T-helper 1 cell treated with Interleukin-12 subunit alpha and Interleukin-12 subunit beta and Interleukin-4 antibody, amounts not matched to agents 30 ng/mL and 1 ng/mL, for 36 hours (primary cell): ENCODE data around the gene HMG20B. TPM values are rescaled to one million over a fixed set of nuclear protein-coding genes. Genes with fewer than 3 reads are reported as not detected.

Source experiments
- intact Hi-C: fragments of 100-400 bp; cut with micrococcal nuclease; formaldehyde crosslinking; loops from one replicate; pipeline ENCODE4 v1.15.1; 2024
- total RNA-seq: library from RNA; stranded (reverse); gene quantifications from 2 replicates; pipeline ENCODE4 v1.2.3, GENCODE V29; 2022

HMG20B gene
- total RNA-seq, 1 donor from 2014 or later: 44.3 TPM

DNA sequence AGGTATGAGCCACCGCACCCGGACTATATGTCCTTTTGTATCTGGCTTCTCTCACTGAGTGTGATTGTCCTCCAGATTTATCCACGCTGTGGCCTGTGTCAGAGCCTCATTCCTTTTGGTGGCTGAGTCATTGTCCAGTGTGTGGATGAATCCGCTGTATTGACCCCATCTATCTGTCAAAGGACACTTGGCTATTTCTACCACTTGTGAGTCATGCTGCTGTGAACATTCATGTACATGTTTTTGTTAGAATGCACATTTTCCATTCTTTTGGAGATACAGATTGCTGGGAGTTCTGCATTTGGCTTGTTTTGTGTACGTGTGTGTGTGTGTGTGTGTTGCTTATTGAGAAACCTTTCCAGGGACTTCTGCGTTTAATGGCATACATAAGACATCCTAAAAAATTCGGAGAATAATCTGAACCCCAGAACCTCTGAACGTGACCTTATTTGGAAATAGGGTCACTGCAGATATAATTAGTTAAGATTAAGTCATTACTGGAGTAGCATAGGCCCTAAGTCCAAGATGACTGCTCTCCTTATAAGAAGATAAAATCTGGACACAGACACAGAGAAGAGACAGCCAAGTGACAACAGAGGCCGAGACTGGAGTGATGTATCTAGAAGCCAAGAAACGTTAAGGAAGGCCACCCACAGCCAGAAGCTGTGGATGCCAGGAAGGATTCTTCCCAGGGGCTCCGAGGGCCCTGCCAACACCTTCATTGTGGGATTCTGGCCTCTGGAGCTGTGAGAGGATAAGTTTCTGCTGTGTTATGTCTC lies 7.6 kb downstream of the HMG20B start:
- intact Hi-C loops: loop anchor here (5.0 kb wide), 1 partner anchor 33 kb away; no protein-coding TSS in a partner anchor

DNA sequence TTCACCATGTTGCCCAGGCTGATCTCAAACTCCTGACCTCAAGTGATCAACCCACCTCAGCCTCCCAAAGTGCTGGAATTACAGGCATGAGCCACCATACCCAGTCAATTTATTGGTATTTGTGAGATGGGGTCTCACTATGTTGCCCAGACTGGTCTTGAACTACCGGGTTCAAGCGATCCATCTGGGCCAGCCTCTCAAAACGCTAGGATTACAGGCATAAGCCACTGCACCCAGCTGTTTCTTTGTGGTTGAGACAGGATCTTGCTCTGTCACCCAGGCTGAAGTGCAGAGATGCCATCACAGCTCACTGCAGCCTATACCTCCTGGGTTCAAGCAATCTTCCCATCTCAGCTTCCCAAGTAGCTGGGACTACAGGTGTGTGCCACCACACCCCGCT lies 9.0 kb downstream of the HMG20B start:
- intact Hi-C loops: loop anchor here (5.0 kb wide), 1 partner anchor 34 kb away; no protein-coding TSS in a partner anchor

DNA sequence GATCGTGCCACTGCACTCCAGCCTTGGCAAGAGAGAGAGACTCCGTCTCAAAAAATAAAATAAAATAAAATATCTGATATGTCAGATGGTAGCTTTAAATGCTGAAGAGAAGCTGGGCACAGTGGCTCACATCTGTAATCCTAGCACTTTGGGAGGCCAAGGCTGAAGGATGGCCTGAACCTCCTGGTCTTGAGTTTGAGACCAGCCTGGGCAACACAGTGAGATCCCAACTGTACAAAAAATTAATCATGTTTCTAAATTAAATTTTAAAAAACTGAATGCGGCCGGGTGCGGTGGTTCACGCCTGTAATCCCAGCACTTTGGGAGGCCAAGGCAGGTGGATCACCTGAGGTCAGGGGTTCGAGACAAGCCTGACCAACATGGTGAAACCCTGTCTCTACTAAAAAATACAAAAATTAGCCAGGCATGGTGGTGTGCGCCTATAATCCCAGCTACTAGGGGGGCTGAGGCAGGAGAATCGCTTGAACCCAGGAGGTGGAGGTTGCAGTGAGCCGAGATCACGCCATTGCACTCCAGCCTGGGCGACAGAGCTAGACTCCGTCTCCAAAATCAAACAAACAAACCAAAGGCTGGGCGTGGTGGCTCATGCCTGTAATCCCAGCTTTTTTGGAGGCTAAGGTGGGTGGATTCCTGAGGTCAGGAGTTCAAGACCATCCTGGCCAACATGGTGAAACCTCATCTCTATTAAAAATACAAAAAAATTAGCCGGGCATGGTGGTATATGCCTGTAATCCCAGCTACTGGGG lies 11.5 kb downstream of the HMG20B start:
- intact Hi-C loops: loop anchor here (5.0 kb wide), 1 partner anchor 37 kb away; no protein-coding TSS in a partner anchor

DNA sequence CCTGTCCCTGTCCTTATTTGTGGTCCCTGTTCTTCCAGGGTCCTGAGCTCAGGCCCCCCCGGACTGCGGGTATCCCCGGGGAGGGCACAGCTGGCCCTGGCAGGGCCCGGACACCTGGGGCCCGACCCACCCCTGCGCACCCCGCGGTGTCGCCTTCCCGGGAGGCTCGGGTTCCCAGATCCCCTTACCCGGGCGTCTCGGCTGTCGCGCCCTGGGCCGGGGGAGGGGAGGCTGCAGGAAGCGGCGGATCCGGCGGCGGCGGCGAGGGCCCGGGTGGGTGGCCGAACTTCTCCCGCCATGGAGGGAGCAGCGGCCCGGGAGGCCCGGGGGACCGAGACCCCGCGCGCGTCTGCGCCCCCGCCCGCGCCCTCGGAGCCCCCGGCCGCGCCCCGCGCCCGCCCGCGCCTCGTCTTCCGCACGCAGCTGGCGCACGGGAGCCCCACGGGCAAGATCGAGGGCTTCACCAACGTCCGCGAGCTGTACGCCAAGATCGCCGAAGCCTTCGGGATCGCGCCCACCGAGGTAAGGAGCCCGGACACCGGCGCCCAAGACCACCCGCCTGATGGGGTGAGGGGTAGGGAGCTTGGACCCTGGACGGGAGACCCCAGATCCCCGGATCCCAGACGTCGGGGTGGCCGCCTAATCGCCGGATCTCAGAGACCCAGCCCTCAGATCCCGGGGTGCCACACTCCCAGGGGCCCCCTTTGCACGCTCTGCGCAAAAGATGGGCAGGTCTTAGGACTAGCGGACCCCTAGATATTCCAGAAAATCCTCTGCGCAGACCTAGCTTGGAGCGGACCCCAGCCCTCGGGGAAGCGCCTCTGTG lies 12.8 kb downstream of the HMG20B start, which contains the start of gene GIPC3:
TSS of gene GIPC3 (plus strand) at position 178 of the 826 bp plus-strand sequence. CDS start at position 298, 120 bp downstream.
- intact Hi-C loops: loop anchor here (1.0 kb wide), 1 partner anchor 121 kb away; no protein-coding TSS in a partner anchor

DNA sequence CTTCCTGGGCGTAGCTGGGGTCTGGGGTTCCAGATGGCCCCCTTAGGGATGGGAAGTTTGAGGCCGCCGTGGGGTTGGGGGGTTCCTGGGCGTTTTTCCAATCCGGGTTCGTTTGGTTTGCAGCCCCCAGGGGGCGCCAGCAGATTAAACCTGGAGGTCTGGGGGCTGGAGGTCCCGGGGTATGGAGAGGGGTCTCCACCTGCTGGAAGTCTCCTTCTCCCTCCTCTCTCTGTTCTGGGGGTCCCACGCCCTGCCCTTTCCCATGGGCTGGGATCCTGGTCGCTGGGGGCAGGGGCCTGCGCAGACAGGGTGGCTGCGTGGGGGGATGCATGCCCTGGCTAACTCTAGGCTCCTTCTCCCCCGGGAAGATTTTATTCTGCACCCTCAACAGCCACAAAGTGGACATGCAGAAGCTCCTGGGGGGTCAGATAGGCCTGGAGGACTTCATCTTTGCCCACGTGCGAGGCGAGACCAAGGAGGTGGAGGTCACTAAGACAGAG lies 13.4 kb downstream of the HMG20B start:
- intact Hi-C loops: loop anchor here (1.0 kb wide), 1 partner anchor 120 kb away; no protein-coding TSS in a partner anchor

DNA sequence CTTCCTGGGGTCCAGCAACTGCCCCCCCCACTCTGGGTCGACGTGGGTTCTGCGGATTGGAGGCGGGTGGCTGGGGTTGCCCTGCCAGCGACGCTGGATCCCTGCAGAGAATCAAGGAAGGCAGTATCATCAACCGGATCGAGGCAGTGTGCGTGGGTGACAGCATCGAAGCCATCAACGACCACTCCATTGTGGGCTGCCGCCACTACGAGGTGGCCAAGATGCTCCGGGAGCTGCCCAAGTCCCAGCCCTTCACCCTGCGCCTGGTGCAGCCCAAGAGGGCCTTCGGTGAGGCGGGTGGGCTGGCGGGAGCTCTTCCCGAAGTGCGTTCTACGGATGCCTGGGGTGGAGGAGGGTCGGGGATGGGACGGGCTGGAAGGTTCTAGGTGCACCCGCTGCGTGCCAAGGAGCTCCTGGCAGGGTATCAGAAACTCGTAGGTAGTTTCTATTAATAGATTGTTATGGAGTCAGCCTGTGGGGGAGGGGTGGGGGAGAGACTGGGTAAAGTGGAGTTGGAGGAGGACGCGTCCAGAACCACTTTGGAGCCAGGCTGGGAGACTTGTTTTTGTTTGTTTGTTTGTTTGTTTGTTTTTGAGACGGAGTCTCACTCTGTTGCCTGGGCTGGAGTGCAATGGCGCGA lies 14.1 kb downstream of the HMG20B start:
- intact Hi-C loops: loop anchor here (1.0 kb wide), 1 partner anchor 119 kb away; no protein-coding TSS in a partner anchor

DNA sequence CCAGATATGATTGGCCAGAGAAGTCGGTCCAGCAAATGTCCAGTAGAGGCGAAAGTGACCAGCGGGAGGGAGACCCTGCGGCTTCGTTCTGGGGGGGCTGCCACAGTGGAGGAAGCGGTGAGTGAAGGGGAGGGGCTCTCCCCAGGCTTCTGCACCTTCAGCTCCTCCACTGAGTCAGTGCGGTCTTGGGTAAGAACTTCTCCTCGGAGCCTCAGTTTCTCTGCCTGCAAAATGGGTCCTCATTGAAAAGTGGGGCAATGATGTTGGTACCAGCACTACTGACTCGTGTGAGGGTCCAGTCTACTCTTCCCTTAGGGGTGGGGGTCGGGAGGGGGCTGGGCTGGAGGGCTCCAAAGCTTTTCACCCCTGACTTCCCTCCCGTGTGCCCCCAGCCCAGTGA lies 16.7 kb downstream of the HMG20B start:
- intact Hi-C loops: no loop called here

DNA sequence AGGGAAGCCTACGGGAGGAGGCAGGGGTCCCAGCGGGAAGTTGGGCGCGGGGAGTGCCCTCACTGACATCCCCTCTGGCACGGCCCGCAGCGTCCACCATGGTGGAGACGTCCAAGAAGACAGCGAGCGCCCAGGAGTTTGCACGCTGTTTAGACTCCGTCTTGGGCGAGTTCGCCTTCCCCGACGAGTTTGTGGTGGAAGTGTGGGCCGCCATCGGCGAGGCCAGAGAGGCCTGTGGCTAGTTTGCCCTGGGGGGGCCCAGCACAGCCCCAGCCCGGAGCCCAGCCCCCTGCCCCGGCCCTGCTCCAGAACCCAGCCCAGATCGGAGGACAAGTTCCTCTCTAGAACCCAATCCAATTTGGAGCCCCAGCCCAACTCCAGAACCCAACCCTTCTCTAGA lies 17.2 kb downstream of the HMG20B start:
- intact Hi-C loops: no loop called here

DNA sequence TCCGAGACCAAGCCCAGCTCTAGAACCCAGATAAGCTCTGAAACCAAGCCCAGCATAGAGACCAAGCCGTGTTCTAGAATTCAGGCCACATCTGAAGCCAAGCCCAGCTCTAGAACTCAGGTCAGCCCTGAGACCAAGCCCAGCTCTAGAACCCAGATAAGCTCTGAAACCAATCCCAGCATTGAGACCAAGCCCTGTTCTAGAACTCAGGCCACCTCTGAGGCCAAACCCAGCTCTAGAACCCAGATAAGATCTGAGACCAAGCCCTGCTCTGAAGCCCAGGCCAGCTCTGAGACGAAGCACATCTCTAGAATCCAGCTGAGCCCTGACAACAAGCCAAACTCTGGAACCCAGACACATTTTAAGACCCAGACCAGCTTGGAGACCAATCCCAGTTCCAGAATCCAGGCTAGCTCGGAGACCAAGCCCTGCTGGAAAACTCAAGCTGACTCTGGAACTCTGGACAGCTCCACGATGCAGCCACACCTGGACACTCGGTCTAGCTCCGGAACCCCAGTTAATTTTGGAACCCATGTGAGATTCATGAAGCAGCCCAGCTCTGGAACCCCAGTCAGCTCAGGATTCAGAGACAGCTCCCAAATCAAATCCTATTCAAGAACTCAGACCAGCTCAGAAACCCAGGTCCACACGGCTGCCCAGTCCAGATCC lies 18.4 kb downstream of the HMG20B start:
- intact Hi-C loops: no loop called here

DNA sequence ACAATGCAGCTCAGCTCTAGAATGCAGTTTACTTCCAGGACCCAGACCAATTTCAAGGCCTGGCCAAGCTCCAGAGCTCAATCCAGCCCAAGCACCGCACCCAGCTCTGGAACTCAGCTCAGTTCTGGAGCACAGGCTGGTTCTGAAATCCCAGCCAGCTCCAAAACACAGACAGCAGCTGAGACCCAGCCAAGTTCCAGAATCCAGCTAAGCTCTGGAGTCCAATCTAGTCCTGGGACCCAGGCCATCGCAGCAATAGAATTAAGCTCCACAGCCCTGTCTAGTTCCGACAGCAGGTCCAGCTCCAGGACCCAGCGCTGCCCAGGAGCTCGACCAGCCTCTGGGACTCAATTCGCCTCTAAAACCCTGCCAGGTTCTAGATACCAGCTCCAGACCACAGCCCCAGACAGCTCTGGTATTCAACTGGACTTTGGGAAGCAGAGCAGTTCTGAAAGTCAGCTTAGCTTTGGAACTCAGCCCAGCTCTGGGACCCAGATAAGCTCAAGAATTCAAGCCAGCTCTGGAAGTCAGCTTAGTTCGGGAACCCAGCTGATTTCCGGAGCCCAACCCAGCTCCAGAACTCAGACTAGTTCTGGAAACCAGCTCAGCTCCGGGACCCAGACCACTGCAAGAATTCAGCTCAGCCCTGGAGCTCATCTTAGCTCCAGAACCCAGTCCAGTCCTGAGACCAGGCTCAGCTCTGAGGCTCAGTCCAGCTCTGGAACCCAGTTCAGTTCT lies 19.3 kb downstream of the HMG20B start:
- intact Hi-C loops: no loop called here

DNA sequence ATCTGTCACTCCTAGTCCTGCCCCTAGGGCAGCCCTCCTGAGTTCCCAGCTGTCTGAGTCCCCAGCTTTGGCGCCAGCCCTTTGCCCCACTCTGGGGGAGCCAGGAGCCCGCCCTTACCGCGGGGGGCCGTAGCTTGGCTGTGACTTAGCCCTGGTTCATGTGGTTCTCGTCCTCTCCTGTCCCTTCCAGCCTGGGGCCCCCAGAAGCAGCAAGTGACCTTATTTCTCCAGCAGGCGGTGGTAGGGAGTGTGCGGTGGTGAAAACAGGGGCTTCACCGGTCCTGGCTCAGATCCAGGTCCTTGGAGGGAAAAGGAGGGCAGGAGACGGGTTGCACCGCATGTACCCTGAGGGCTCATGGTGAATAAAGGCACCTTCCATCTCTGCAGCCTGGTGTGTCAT lies 20.4 kb downstream of the HMG20B start:
- intact Hi-C loops: no loop called here

DNA sequence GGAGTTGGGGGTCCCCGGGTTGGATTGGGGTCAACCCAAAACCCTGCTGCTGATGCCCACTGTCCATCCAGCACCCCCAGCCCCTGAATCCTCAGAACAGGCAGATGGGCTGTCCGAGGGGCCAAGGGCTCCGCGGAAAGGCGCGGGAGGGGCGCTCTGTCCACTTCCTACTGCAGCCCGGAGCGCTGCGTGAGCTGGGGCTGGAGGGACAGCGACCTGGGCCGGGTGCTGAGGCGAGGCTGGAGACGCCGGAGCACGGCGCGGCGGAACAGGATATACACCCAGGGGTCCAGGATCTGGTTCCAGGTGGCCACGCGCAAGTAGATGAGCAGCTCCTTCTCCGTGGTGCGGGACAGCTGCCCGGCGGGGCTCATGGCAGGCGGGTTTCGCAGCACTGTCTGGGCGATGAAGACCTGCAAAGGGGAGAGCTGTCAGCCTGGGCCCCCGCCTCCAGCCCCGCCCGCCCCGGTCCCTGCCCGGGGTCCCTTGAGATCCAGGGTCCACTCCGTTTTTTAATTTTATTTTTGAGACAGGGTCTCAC lies 22.8 kb downstream of the HMG20B start:
- intact Hi-C loops: no loop called here

DNA sequence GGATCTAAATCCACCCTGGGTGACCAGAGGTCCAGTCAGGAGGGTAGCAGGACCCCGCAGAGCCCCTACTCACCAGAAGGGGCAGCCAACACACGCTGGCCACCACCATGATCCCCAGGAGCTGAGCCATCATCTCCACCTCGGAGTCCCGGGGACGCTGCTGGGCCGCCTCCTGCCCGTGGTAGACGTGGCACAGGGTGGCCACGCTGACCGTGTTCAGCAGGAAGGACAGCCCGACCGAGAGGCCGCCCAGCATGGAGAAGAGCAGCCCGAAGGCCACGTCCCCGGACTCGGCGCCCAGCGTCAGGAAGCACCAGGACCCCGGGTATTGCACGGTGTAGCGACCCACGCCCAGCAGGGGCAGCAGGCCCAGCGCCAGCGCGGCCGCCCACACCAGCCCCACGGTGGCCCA lies 27.0 kb downstream of the HMG20B start:
- intact Hi-C loops: no loop called here

DNA sequence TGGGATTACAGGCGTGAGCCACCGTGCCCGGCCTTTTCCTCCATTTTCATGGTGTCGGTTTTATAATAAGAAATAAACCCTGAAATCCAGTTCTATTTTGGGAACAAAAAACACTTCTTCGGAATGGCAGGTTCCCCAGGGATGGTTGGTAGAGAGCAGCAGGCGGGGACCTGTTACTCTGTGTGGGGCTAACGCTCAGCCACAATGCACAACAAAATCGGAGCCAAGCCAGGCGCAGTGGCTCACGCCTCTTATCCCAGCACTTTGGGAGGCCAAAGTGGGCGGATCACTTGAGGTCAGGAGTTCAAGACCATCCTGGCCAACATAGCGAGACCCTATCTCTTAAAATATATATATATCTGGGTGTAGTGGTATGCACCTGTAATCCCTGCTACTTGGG lies 28.3 kb downstream of the HMG20B start:
- intact Hi-C loops: no loop called here

DNA sequence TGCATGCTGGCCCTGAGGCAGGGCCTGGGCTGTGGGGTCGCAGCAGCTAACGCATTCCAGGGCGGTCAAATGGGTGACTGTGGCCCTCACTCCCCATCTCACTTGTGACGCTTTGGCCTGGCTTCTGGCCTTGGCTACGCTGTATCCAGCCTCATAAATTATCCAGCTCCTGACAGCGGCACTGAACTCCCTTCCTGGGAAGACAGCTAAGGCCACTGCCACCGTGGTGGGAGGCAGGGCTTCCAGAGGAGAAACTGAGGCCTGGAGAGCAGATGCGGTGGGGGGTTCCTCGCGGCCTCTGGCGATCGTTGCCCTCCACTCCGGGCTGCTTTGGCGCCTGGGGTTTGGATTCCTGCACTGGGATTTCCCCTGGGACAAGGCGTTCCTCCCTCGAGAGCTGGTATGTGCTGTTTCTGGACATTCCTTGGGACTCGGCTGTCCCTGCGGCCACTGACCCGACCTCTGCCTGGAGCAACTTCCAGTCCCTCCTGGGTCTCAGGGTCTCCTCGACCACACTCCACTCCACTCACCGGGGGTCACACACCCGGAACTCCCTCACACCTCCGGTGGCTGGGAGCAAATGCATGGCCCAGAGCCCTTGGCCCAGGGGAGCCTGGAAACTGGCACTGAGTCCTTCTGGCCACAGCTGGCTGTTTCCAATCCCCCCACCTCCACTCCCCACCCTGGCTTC lies 30.5 kb downstream of the HMG20B start:
- intact Hi-C loops: no loop called here

DNA sequence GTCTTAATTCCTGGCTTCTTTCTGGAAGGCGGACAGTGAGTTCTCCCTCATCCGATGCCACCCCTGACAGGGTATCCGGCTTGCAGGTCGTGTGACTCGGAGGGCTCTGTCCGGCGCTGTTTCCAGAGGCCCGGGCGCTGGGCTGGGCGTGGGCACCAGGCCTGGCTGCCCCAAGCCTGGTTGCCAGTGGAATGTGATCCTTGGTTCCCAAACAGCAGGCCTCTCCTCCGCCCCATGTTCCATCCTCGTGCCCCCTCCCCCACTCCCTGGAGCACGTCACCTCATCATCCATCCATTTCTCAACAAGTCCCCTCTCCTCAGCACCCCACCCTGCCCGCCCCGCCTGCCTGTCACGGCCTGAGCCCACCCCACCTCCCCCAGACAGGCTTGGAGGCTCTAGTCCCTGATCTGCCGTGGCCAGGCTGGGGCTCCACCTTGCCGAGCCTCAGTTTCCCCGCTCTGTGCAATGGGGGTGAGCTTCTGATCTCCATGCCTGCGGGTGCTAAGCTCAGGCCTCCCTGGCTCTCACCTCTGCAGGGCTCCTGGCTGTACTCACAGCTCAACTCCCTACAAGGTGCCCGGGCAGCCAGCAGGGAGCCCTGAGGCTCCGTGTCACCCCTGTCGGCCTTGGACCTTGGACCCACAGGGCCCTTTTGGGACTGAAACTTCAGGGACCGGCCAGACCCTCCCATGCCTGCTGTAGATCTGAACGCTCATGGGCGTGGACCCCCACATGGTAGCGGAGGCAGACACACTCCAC lies 31.7 kb downstream of the HMG20B start:
- intact Hi-C loops: no loop called here

DNA sequence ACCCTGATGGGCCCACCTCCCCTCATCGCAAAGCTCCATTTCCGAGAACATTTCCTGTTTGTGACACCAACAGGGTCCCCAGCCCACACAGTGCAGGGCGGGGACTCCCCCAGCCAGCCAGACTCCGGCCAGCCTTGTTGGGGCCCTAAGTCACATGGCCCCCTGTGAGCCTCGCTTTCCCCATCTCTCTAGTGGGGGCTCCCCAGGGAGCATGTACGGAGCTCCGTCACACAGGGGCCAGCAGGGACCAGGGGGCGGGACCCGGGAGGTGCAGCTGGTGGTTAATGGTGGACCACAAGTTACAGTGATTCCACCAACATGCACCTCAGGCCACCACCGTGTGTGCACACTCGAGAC lies 32.2 kb downstream of the HMG20B start:
- intact Hi-C loops: loop anchor here (5.0 kb wide), 1 partner anchor 33 kb away; the partner anchor contains the start of gene HMG20B

DNA sequence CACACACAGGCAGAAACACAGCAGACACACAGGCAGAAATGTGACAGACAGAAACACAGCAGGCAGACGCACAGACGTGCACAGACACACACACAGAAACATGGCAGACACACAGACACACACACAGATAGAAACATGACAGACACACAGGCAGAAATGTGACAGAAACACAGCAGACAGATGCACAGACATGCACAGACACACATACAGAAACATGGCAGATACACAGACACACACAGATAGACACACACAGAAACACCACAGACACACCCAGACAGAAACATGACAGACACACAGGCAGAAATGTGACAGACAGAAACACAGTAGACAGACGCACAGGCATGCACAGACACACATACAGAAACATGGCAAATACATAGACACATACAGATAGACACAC lies 32.6 kb downstream of the HMG20B start:
- intact Hi-C loops: loop anchor here (5.0 kb wide), 1 partner anchor 33 kb away; the partner anchor contains the start of gene HMG20B
